Measurements from ENCODE around the gene UROC1.

UROC1 gene

DNA sequence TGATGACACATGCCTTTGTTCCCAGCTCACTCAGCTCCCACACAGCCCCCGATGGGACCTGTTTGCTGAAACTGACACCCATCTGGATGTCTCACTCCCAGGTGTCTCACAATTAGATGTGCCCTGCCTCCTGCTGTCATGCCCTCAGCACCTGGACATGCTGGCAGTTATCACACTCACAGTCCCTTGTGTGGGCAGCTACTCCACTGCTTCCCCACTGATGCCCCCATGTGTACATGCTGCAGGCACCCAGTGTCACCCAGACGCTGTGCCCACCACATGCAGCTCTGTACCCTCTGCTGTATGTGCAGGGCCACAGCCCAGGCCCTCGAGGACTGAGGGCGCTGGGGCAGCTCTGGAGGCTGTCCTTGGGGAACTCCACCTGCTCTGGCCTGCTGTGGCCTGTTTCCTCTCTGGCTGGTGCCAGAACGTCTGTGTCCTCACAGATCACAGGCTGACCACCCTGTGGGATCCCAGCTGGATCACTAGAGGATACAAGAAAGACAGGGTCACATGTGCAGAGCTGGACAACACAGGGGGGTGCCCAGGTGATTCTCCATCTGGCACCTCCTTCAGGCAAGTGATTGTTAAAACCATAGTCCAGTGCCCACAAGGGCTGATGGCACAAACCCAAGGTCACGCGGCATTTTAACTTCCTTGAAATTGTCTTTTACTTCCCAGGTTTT is 27.2 kb upstream of the UROC1 start:
- no peak overlapping the region for H3K9ac ChIP-seq (ENCODE audit: low read depth, low read length)
- H3K4me3 ChIP-seq (ENCODE audit: low read length) = no peak overlapping the region
- H3K4me1 ChIP-seq (ENCODE audit: insufficient read depth, low read length) = peaks cover 13% of the 10 kb centered on the region
- no peaks in the 10 kb centered on the region for H3K9me3 ChIP-seq (ENCODE audit: insufficient read depth, low read depth, low read length)
- no peaks in the 10 kb centered on the region for H3K27me3 ChIP-seq (ENCODE audit: insufficient read depth, low read length)
- H3K27ac ChIP-seq (ENCODE audit: low read length) = no peak overlapping the region
- no peaks in the 10 kb centered on the region for H3K36me3 ChIP-seq (ENCODE audit: insufficient read depth, low read depth, low read length)

DNA sequence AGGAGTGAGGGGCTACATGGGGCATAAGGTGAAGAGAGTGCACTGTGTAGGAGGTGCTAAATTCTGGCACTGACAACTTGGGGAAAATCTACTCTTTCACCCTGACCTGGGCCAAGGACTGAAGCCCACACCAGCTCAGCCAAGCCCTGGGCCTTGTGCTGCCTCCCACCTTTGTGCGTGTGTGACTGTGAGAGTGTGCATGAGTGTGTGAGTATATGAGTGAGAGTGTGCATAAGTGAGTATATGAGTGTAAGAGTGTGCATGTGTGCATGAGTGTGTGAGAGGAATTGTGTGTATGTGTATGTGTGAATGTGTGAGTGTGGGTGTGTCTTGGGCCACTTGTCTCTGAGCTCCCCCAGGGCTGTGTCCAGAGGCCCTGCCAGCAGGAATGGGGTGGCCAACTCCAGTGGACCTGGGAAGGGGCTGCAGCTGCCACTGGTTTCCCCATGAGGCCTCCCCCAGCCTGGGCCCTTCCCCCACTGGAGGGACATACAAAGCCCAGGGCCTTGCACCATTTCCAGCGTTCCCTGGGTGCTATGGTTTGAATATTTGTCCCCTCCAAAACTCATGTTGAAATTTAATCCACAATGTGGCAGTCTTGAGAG is 26.0 kb upstream of the UROC1 start:
- Histone ChIP-seq H3K9me3 (ENCODE audit: insufficient read depth, low read depth, low read length) (no peaks in the 10 kb centered on the region), H3K27ac (ENCODE audit: low read length) (no peak overlapping the region), H3K36me3 (ENCODE audit: insufficient read depth, low read depth, low read length) (no peaks in the 10 kb centered on the region), H3K4me1 (ENCODE audit: insufficient read depth, low read length) (peaks cover 3% of the 10 kb centered on the region), H3K27me3 (ENCODE audit: insufficient read depth, low read length) (no peaks in the 10 kb centered on the region), H3K9ac (ENCODE audit: low read depth, low read length) (no peak overlapping the region), H3K4me3 (ENCODE audit: low read length) (no peak overlapping the region)

DNA sequence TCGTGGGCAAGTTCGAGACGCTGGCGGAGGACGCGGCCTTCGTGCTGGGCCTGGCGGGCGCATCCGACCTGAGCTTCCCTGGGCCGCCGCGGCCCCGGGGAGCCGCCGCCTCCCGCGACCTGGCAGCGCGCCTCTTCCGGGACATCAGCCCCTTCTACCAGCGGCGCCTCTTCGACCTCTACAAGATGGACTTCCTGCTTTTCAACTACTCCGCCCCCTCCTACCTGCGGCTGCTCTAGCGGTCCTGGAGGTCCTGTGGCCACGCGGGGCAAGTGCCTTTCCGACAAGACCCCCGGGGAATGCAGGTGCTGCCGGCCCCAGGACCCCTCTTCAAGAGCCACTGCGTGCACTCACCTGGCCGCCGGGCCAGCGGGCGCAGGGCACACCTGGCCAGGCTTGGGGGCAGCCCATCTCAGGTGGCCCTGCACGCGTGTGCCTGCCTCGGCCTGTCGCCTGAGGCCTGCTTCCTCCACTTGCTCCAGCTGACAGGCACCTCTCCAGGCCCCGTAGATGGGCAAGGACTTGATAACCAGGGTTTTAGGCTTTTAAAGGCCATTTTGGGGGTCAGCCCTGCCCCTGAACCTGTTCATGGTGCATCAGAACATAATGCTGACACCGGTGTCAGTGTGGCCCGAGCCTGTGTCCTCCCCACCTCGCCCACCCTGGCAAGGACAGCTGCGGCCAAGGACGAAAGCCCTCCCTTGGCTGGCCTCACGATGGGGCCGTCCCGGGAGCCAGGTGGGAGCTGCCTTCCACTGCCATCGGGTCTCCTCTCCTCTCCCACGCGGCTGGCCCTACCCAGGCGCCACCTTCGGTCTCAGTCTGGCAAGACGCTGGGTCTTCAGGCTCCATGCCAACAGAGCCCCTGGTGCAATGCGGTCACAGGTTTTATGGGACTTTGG is 25.0 kb upstream of the UROC1 start:
- H3K36me3 ChIP-seq (ENCODE audit: insufficient read depth, low read depth, low read length) = no peaks in the 10 kb centered on the region
- no peaks in the 10 kb centered on the region for H3K27me3 ChIP-seq (ENCODE audit: insufficient read depth, low read length)
- no peak overlapping the region for H3K4me3 ChIP-seq (ENCODE audit: low read length)
- no peak overlapping the region for H3K27ac ChIP-seq (ENCODE audit: low read length)
- H3K9me3 ChIP-seq (ENCODE audit: insufficient read depth, low read depth, low read length) = no peaks in the 10 kb centered on the region
- peaks cover 1% of the 10 kb centered on the region for H3K4me1 ChIP-seq (ENCODE audit: insufficient read depth, low read length)
- H3K9ac ChIP-seq (ENCODE audit: low read depth, low read length) = no peak overlapping the region

DNA sequence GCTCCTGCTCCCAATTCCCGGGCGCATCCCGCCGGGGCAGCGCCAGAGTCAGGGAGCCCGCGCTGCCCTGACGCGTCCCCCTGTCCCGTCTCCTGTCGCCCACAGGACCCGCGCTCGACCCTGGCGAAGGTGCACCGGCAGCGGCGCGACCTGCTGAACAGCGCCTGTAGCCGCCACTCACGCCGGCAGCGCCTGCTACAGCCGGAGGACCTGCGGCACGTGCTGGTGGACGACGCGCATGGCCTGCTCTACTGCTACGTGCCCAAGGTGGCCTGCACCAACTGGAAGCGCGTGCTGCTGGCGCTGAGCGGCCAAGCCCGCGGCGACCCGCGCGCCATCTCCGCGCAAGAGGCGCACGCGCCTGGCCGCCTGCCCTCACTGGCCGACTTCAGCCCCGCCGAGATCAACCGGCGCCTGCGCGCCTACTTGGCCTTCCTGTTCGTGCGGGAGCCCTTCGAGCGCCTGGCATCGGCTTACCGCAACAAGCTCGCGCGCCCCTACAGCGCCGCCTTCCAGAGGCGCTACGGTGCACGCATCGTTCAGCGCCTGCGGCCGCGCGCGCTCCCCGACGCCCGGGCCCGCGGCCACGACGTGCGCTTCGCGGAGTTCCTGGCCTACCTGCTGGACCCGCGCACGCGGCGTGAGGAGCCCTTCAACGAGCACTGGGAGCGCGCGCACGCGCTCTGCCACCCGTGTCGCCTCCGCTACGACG is 24.2 kb upstream of the UROC1 start:
- Histone ChIP-seq H3K27ac (ENCODE audit: low read length) (no peak overlapping the region), H3K9me3 (ENCODE audit: insufficient read depth, low read depth, low read length) (no peaks in the 10 kb centered on the region), H3K27me3 (ENCODE audit: insufficient read depth, low read length) (no peaks in the 10 kb centered on the region), H3K36me3 (ENCODE audit: insufficient read depth, low read depth, low read length) (no peaks in the 10 kb centered on the region), H3K4me3 (ENCODE audit: low read length) (no peak overlapping the region), H3K9ac (ENCODE audit: low read depth, low read length) (no peak overlapping the region), H3K4me1 (ENCODE audit: insufficient read depth, low read length) (no peaks in the 10 kb centered on the region)

DNA sequence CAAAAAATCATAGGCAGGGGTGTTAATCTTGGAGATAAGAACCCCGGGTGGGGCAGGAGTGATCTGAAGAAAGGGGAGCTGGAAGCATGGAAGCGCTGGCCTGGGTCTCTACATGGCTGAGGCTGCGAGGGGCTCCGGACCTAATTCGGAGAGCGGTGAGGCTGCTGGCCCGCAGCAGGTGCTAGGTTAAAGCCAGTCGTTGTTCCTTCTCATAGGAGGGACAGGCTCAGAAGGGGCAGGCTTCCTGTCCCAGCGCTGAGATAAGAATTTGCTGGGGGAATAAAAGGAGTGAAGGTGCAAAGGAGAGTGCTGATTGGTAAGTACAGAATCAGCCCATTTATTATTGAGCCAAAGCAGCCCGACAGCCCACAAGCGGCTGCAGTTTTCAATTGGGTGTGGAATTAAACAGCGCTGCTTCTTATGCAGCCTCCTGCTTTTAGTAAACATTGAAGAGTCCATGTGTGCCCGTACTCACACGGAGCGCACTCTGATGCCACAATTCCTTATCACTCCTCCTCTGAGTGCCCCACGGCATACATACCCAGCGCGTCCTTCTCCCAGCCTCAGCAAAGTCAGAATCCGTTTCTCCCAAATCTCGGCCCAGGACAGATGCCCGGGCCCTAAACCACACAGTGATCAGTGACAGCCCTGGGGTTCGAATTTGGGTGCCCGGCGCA is 23.5 kb upstream of the UROC1 start:
- Histone ChIP-seq H3K27ac (ENCODE audit: low read length) (no peak overlapping the region), H3K4me1 (ENCODE audit: insufficient read depth, low read length) (no peaks in the 10 kb centered on the region), H3K9me3 (ENCODE audit: insufficient read depth, low read depth, low read length) (no peaks in the 10 kb centered on the region), H3K36me3 (ENCODE audit: insufficient read depth, low read depth, low read length) (no peaks in the 10 kb centered on the region), H3K4me3 (ENCODE audit: low read length) (no peak overlapping the region), H3K9ac (ENCODE audit: low read depth, low read length) (no peak overlapping the region), H3K27me3 (ENCODE audit: insufficient read depth, low read length) (no peaks in the 10 kb centered on the region)

DNA sequence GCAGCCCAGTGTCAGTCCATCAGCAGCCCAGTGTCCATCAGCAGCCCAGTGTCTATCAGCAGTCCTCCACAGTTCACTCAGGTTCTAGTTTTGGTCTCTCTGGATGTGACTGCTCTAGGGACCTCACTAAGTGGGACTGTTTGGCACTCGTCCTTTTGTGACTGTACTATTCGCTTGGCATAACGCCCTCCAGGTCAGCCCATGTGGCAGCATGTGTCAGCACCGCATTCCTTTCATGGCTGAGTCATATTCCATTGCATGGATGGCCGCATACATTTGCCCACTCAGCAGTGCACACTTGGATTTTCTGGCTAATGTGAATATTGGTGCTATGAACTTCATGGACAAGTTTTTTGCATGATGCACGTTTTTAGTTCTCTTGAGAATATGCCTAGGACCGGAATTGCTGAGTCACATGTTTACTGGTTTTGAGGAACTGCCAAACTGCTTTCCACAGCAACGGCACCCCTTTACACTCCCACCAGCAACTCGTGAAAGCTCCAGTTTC is 22.8 kb upstream of the UROC1 start:
- Histone ChIP-seq H3K27me3 (ENCODE audit: insufficient read depth, low read length) (no peaks in the 10 kb centered on the region), H3K4me3 (ENCODE audit: low read length) (no peak overlapping the region), H3K27ac (ENCODE audit: low read length) (no peak overlapping the region), H3K4me1 (ENCODE audit: insufficient read depth, low read length) (no peaks in the 10 kb centered on the region), H3K9ac (ENCODE audit: low read depth, low read length) (no peak overlapping the region), H3K36me3 (ENCODE audit: insufficient read depth, low read depth, low read length) (no peaks in the 10 kb centered on the region), H3K9me3 (ENCODE audit: insufficient read depth, low read depth, low read length) (no peaks in the 10 kb centered on the region)

DNA sequence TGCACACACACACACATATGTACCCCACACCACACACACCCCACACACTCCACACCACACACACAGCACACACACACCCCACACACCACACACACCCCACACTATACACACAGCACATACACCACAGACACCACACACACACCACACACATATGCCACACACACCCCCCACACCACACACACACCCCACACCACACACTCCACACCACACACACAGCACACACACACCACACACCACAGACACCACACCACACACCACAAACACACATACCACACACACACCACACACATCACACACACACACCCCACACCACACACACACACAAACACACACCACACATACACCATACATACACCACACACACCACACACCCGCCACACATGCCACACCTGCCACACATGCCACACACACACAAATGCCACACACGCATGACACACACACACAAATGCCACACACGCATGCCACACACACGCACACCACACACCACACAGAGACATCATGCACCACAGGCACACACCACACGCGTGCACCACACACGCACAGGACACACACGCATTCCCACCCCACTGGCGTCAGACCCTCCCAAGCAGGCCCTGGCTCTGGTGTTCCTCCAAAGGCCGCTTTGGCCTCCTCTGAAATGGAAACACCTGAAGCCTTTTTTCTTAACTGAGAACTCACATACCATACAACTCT is 22.1 kb upstream of the UROC1 start:
- Histone ChIP-seq H3K36me3 (ENCODE audit: insufficient read depth, low read depth, low read length) (no peaks in the 10 kb centered on the region), H3K9me3 (ENCODE audit: insufficient read depth, low read depth, low read length) (no peaks in the 10 kb centered on the region), H3K4me1 (ENCODE audit: insufficient read depth, low read length) (no peaks in the 10 kb centered on the region), H3K27me3 (ENCODE audit: insufficient read depth, low read length) (no peaks in the 10 kb centered on the region), H3K9ac (ENCODE audit: low read depth, low read length) (no peak overlapping the region), H3K4me3 (ENCODE audit: low read length) (no peak overlapping the region), H3K27ac (ENCODE audit: low read length) (no peak overlapping the region)

DNA sequence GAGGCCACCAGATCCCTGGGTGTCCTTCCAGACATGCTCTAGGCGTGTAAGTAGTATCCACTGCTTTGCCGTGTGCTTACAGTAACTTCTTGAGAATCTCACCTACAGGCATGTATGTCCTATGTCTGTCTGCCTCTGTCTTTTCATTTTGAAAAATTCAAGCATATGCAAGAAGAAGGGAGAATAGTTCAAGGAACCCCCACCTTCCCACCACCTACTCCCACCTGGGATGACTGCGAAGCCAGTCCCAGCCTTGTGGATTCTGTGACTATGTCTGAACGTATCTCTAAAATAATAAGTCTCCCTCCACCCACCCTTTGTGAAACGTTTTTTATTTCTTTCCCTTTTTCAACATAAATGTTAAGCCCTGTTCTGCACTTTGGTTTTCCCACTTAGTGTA is 21.4 kb upstream of the UROC1 start:
- no peaks in the 10 kb centered on the region for H3K9me3 ChIP-seq (ENCODE audit: insufficient read depth, low read depth, low read length)
- no peak overlapping the region for H3K4me3 ChIP-seq (ENCODE audit: low read length)
- H3K27ac ChIP-seq (ENCODE audit: low read length) = no peak overlapping the region
- peaks cover 1% of the 10 kb centered on the region; the same call in 1 of the 2 replicates for H3K27me3 ChIP-seq (ENCODE audit: insufficient read depth, low read length)
- H3K4me1 ChIP-seq (ENCODE audit: insufficient read depth, low read length) = no peaks in the 10 kb centered on the region
- no peak overlapping the region for H3K9ac ChIP-seq (ENCODE audit: low read depth, low read length)
- H3K36me3 ChIP-seq (ENCODE audit: insufficient read depth, low read depth, low read length) = no peaks in the 10 kb centered on the region

DNA sequence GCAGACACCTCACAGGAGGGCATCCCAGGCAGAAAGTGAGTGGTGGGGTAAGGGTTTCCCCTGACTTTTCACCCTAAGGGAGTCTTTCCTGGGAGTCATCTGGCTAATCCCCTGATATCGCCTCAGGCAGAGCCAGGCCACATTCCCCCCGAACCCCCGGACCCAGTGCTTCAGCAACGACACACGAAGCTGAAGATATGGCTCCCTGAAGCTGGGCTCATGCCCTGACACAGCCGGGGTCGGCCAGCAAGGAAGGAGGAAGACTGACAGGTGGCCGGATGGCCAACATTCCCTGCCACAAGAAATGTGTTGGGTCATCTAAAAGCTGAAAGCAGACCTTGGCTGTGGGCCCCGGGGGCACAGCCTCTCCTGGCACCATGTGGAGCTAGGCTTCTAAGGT is 20.7 kb upstream of the UROC1 start:
- H3K4me3 ChIP-seq (ENCODE audit: low read length) = no peak overlapping the region
- H3K27me3 ChIP-seq (ENCODE audit: insufficient read depth, low read length) = peaks cover 8% of the 10 kb centered on the region; the same call in 1 of the 2 replicates
- no peaks in the 10 kb centered on the region for H3K4me1 ChIP-seq (ENCODE audit: insufficient read depth, low read length)
- no peak overlapping the region for H3K27ac ChIP-seq (ENCODE audit: low read length)
- no peaks in the 10 kb centered on the region for H3K9me3 ChIP-seq (ENCODE audit: insufficient read depth, low read depth, low read length)
- H3K9ac ChIP-seq (ENCODE audit: low read depth, low read length) = no peak overlapping the region
- H3K36me3 ChIP-seq (ENCODE audit: insufficient read depth, low read depth, low read length) = no peaks in the 10 kb centered on the region

DNA sequence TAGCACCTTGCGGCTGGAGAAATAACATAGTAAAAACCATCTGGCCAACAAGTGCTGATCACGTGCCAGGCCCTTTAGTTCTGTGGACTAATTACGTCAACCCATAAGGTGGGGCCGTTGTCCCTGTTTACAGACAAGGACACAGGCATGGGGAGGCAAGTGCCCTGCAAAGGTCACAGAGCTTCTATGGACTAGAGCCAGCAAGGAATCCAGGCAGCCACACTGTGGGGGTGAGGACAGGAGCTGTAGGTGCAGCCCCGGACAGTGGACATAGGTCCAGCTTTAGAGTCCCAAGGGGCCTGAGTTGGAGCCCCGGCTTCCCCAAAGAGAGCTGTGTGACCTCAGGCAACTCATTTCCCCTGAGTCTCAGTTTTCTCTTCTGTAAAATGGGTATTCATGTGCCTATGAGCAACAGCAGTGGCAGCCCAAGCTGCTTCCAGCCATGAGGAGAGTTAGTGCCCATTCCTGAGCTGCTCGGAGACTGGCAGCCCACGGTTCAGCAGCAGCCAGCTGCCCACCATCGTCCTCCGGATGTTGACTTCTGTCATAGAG is 20.2 kb upstream of the UROC1 start:
- H3K9me3 ChIP-seq (ENCODE audit: insufficient read depth, low read depth, low read length) = no peaks in the 10 kb centered on the region
- peaks cover 12% of the 10 kb centered on the region; the same call in 1 of the 2 replicates for H3K27me3 ChIP-seq (ENCODE audit: insufficient read depth, low read length)
- no peak overlapping the region for H3K4me3 ChIP-seq (ENCODE audit: low read length)
- no peaks in the 10 kb centered on the region for H3K36me3 ChIP-seq (ENCODE audit: insufficient read depth, low read depth, low read length)
- no peaks in the 10 kb centered on the region for H3K4me1 ChIP-seq (ENCODE audit: insufficient read depth, low read length)
- H3K27ac ChIP-seq (ENCODE audit: low read length) = no peak overlapping the region
- no peak overlapping the region for H3K9ac ChIP-seq (ENCODE audit: low read depth, low read length)
